Colonic mucosa (tissue), 4 donors: Measurements from ENCODE around the gene REEP1. TPM values are rescaled to one million over a fixed set of nuclear protein-coding genes. Genes with fewer than 3 reads are reported as not detected.

ENCODE experiments used
- DNase-seq: peaks from one replicate; pipeline ENCODE4 v3.0.0-alpha.2; 2020
- H3K27ac ChIP-seq: fragments of 200-600 bp; one replicate; pipeline ENCODE4 v1.8.0; 2021
- H3K27me3 ChIP-seq: fragments of 200-600 bp; one replicate; pipeline ENCODE4 v1.8.0; 2021
- H3K36me3 ChIP-seq: fragments of 200-600 bp; one replicate; pipeline ENCODE4 v1.8.0; 2021
- H3K4me1 ChIP-seq: fragments of 200-600 bp; one replicate; pipeline ENCODE4 v1.8.0; 2021; ENCODE audit warnings: mild to moderate bottlenecking
- H3K4me3 ChIP-seq: fragments of 200-600 bp; one replicate; pipeline ENCODE4 v1.8.0; 2021
- H3K9ac ChIP-seq, 2 donors: one replicate each; pipeline ENCODE4 v1.7.0; 2013; ENCODE audit warnings: control low read depth in 2 of 2, low read depth in 2 of 2, low read length in 2 of 2
- H3K9me3 ChIP-seq: fragments of 200-600 bp; one replicate; pipeline ENCODE4 v1.8.0; 2021
- intact Hi-C: fragments of 100-400 bp; cut with DNase I; formaldehyde crosslinking; loops from one replicate; pipeline ENCODE4 v1.14.1; 2022
- total RNA-seq, 2 donors: library from RNA; stranded (reverse); fragmentation: NEBNext Ultra II Directional in 1 of 2; extraction: Animal tissue kit (Norgen Biotek cat#: 25700) in 1 of 2; gene quantifications; one replicate each; pipeline ENCODE4 v1.2.1, GENCODE V29; 2021
- TF ChIP-seq, protein P1 (sequence below): fragments of 200-600 bp; IDR thresholded peaks from one replicate; pipeline ENCODE4 v1.8.0; 2022; ENCODE audit warnings: antibody characterized with exemption, mild to moderate bottlenecking
- donor health status: healthy.
- donor health status: DM: no; HTN: no; CAD: no.
- donor health status: DM: no; HTN: no; CAD: no.

Gene REEP1
- total RNA-seq, 2 donors from 2014 or later = 1.8 to 5.7 TPM

- no peak for DNase-seq
- intact Hi-C loops = no loop called here
- no peak overlapping the region for H3K27ac ChIP-seq
Measured at GRCh38 chr2:86243950-86244733, 93.3 kb downstream of the REEP1 start.

DNA sequence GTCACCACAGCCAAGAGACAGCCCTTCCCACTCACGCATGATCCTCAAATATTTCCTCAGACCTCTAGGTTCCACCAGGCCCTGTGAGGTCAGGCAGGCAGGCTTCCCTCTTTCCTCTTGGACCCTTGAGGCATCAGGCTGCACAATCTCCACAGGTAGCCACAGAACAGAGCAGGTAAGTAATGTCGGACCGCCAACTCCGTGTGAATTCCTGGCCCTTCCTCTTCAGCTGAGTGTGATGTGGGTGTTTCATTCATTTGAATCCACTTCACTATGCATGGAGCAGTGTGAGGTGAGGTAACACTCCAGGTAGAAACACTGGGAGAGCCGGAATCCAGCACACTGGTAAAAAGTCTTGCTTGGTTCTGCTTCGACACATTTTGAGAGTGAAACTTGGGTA is 94.2 kb downstream of the REEP1 start:
- Histone ChIP-seq H3K27ac (no peak overlapping the region), H3K9ac (no peak overlapping the region), H3K36me3 (no peaks in the 10 kb centered on the region), H3K4me1 (no peaks in the 10 kb centered on the region), H3K9me3 (no peaks in the 10 kb centered on the region), H3K4me3 (no peak overlapping the region), H3K27me3 (no peaks in the 10 kb centered on the region)
- intact Hi-C loops = no loop called here
- TF ChIP-seq, protein P1, sequence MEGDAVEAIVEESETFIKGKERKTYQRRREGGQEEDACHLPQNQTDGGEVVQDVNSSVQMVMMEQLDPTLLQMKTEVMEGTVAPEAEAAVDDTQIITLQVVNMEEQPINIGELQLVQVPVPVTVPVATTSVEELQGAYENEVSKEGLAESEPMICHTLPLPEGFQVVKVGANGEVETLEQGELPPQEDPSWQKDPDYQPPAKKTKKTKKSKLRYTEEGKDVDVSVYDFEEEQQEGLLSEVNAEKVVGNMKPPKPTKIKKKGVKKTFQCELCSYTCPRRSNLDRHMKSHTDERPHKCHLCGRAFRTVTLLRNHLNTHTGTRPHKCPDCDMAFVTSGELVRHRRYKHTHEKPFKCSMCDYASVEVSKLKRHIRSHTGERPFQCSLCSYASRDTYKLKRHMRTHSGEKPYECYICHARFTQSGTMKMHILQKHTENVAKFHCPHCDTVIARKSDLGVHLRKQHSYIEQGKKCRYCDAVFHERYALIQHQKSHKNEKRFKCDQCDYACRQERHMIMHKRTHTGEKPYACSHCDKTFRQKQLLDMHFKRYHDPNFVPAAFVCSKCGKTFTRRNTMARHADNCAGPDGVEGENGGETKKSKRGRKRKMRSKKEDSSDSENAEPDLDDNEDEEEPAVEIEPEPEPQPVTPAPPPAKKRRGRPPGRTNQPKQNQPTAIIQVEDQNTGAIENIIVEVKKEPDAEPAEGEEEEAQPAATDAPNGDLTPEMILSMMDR = no peak
- no peak for DNase-seq

More at GRCh38 chr2:86243950-86244733, 93.3 kb downstream of the REEP1 start:
- H3K36me3 ChIP-seq = no peaks in the 10 kb centered on the region
- no peak overlapping the region for H3K4me3 ChIP-seq
- H3K9ac ChIP-seq = no peak overlapping the region
- TF ChIP-seq, protein P1 = no peak
- no peaks in the 10 kb centered on the region for H3K4me1 ChIP-seq
- no peaks in the 10 kb centered on the region for H3K9me3 ChIP-seq
- no peaks in the 10 kb centered on the region for H3K27me3 ChIP-seq

- no peak for DNase-seq
- no peak overlapping the region for H3K4me3 ChIP-seq
- no peaks in the 10 kb centered on the region for H3K27me3 ChIP-seq
- H3K27ac ChIP-seq = no peak overlapping the region
- H3K9ac ChIP-seq = no peak overlapping the region
- H3K9me3 ChIP-seq = no peaks in the 10 kb centered on the region
- intact Hi-C loops = no loop called here
- TF ChIP-seq, protein P1 = no peak
- H3K4me1 ChIP-seq = no peaks in the 10 kb centered on the region
- H3K36me3 ChIP-seq = no peaks in the 10 kb centered on the region
Measured at GRCh38 chr2:86241611-86242010, 95.8 kb downstream of the REEP1 start.

GRCh38 chr2:86240251-86240650 is 97.2 kb downstream of the REEP1 start:
- Histone ChIP-seq H3K27ac (no peak overlapping the region), H3K9me3 (no peaks in the 10 kb centered on the region), H3K4me1 (no peaks in the 10 kb centered on the region), H3K36me3 (no peaks in the 10 kb centered on the region), H3K9ac (no peak overlapping the region), H3K4me3 (no peak overlapping the region), H3K27me3 (no peaks in the 10 kb centered on the region)
- intact Hi-C loops = no loop called here
- DNase-seq = no peak
- TF ChIP-seq, protein P1 = no peak

DNA sequence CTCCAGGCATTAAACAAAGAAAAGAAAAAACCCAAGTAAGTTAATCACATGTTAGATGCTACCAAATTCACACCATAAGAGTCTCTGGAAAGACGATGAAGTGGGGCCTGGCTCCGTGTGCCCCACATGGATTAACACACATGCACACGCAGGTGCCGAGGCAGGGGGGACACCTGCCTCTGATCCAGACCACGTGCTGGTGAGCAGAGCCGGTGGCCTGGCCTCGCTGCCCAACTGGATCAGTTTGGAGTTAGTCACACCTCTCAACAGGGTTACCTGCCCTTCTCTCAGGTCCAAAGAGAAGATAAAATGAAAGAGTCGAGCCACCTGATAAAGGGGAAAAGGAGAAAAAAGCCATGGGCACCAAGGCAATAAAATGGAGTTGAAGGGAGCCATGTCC is 97.7 kb downstream of the REEP1 start:
- no peaks in the 10 kb centered on the region for H3K4me1 ChIP-seq
- H3K9ac ChIP-seq = no peak overlapping the region
- no peaks in the 10 kb centered on the region for H3K36me3 ChIP-seq
- no peak overlapping the region for H3K4me3 ChIP-seq
- H3K9me3 ChIP-seq = no peaks in the 10 kb centered on the region
- intact Hi-C loops = no loop called here
- H3K27ac ChIP-seq = no peak overlapping the region
- TF ChIP-seq, protein P1 = no peak
- no peak for DNase-seq
- no peaks in the 10 kb centered on the region for H3K27me3 ChIP-seq
